ENCODE data around the gene TBATA.
"Not testable (repeated sequence)": the region's sequence is repeated elsewhere in the genome, so short reads cannot be mapped to it uniquely, and the experiment has no call there.

The TBATA gene

GRCh38 chr10:70769121-70769520 is 16.1 kb downstream of the TBATA start:
- H3K4me3 ChIP-seq (ENCODE audit: low read length), result no peak overlapping the region
- TF ChIP-seq ZNF274 (IDR thresholded peaks at IDR 0.05; ENCODE audit: low read depth, low read length), result no peak

GRCh38 chr10:70768026-70768685 is 17.0 kb downstream of the TBATA start:
- H3K4me3 ChIP-seq (ENCODE audit: low read length), result not testable (repeated sequence)

- TF ChIP-seq ZNF274 (IDR thresholded peaks at IDR 0.05; ENCODE audit: low read depth, low read length), result no peak
- H3K4me3 ChIP-seq (ENCODE audit: low read length), result no peak overlapping the region
Measured at GRCh38 chr10:70765794-70766594, 19.2 kb downstream of the TBATA start.

GRCh38 chr10:70763567-70763966 is 21.6 kb downstream of the TBATA start:
- TF ChIP-seq ZNF274 (IDR thresholded peaks at IDR 0.05; ENCODE audit: low read depth, low read length), result no peak

GRCh38 chr10:70762441-70763175 is 22.6 kb downstream of the TBATA start:
- TF ChIP-seq ZNF274 (IDR thresholded peaks at IDR 0.05; ENCODE audit: low read depth, low read length), result no peak
- H3K4me3 ChIP-seq (ENCODE audit: low read length), result no peak overlapping the region

More at GRCh38 chr10:70763567-70763966, 21.6 kb downstream of the TBATA start:
- H3K4me3 ChIP-seq (ENCODE audit: low read length), result no peak overlapping the region

- no peak overlapping the region for H3K4me3 ChIP-seq (ENCODE audit: low read length)
- TF ChIP-seq ZNF274 (IDR thresholded peaks at IDR 0.05; ENCODE audit: low read depth, low read length), result no peak
Measured at GRCh38 chr10:70761727-70762350, 23.3 kb downstream of the TBATA start.

GRCh38 chr10:70761031-70761601 is 24.1 kb downstream of the TBATA start:
- no peak for TF ChIP-seq ZNF274 (IDR thresholded peaks at IDR 0.05; ENCODE audit: low read depth, low read length)
- H3K4me3 ChIP-seq (ENCODE audit: low read length), result no peak overlapping the region

GRCh38 chr10:70760271-70760787 is 24.8 kb downstream of the TBATA start:
- H3K4me3 ChIP-seq (ENCODE audit: low read length), result no peak overlapping the region
- no peak for TF ChIP-seq ZNF274 (IDR thresholded peaks at IDR 0.05; ENCODE audit: low read depth, low read length)

- no peak overlapping the region for H3K4me3 ChIP-seq (ENCODE audit: low read length)
- no peak for TF ChIP-seq ZNF274 (IDR thresholded peaks at IDR 0.05; ENCODE audit: low read depth, low read length)
Measured at GRCh38 chr10:70759781-70760180, 25.4 kb downstream of the TBATA start.

- no peak overlapping the region for H3K4me3 ChIP-seq (ENCODE audit: low read length)
- no peak for TF ChIP-seq ZNF274 (IDR thresholded peaks at IDR 0.05; ENCODE audit: low read depth, low read length)
Measured at GRCh38 chr10:70758757-70759514, 26.2 kb downstream of the TBATA start.

- no peak for TF ChIP-seq ZNF274 (IDR thresholded peaks at IDR 0.05; ENCODE audit: low read depth, low read length)
Measured at GRCh38 chr10:70757856-70758255, 27.3 kb downstream of the TBATA start.

GRCh38 chr10:70756700-70757360 is 28.3 kb downstream of the TBATA start:
- no peak for TF ChIP-seq ZNF274 (IDR thresholded peaks at IDR 0.05; ENCODE audit: low read depth, low read length)
- no peak overlapping the region for H3K4me3 ChIP-seq (ENCODE audit: low read length)

More at GRCh38 chr10:70757856-70758255, 27.3 kb downstream of the TBATA start:
- H3K4me3 ChIP-seq (ENCODE audit: low read length), result no peak overlapping the region

All from GM08714 (cell line).